CD1c-positive myeloid dendritic cell (primary cell): ENCODE measurements around the gene INO80B.
"Not testable (repeated sequence)": the region's sequence is repeated elsewhere in the genome, so short reads cannot be mapped to it uniquely, and the experiment has no call there.

Source experiments
- DNase-seq: peaks from one replicate; pipeline ENCODE4 v3.0.0-alpha.2; 2016; ENCODE audit errors: extremely low spot score

The INO80B gene

GRCh38 chr2:74448771-74449170 lies 6.1 kb upstream of the INO80B start:
- no peak for DNase-seq

- DNase-seq: no peak
Observed at GRCh38 chr2:74450570-74451190, 4.2 kb upstream of the INO80B start.

DNA sequence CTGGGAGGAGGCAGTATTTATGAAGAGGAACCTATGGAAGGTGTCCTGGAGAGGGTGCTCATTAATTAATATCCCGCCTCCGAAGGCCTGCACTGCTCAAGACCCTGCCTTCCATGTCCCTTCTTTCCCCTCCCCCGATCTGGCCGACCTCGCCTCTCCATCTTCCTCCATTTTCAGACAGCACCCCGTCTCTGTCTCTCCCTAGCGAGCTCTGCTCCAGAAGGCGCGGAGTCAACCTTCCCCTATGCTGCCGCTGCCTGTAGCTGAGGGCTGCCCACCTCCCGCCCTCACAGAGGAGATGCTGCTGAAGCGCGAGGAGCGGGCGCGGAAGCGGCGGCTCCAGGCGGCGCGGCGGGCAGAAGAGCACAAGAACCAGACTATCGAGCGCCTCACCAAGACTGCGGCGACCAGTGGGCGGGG lies 2.3 kb downstream of the INO80B start:
- no peak for DNase-seq

DNA sequence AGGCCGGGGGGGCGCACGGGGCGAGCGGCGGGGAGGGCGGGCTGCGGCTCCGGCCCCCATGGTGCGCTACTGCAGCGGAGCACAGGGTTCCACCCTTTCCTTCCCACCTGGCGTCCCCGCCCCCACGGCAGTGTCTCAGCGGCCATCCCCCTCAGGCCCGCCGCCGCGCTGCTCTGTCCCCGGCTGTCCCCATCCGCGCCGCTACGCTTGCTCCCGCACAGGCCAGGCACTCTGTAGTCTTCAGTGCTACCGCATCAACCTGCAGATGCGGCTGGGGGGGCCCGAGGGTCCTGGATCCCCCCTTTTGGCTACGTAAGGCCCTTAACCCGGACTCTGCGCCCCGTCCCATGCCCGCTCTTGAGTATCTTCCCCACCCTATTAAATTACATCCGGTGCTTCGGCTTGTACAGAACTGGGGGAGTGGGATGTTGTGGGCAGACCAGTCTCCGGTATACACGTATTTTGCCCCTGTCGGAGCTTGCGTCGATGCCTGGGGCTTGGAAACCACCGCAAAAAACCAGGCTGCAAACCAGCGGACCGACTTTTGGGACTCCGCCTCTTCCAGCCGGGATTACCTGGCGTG lies 2.8 kb downstream of the INO80B start:
- peak; percentile 60 for DNase-seq

GRCh38 chr2:74458132-74458937 lies 3.4 kb downstream of the INO80B start, which contains the start of gene WBP1:
Gene WBP1 (plus strand): TSS chr2:74458438. CDS start chr2:74458603, 165 bp downstream.
- peak; percentile 100 for DNase-seq

DNA sequence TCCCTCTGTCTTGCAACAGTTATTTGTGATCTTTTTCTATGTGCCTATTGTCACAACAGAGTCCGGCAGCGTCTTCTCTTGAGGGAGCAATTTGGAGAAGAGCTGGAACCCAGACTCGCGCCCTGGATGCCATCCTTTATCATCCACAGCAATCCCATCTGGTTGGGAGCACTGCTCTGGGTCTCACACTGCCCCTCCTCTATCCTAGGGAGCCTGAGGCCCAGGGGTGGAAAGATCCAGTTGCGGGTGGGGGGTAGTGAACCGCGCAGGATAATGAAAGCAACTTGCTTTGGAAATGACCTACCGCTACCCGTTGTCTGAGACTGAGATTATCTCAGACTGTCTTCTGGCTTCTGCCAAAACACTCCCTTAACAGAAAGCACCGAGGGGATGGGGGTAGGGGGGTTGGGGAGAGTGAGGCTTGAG lies 4.1 kb downstream of the INO80B start:
- DNase-seq: no peak

DNA sequence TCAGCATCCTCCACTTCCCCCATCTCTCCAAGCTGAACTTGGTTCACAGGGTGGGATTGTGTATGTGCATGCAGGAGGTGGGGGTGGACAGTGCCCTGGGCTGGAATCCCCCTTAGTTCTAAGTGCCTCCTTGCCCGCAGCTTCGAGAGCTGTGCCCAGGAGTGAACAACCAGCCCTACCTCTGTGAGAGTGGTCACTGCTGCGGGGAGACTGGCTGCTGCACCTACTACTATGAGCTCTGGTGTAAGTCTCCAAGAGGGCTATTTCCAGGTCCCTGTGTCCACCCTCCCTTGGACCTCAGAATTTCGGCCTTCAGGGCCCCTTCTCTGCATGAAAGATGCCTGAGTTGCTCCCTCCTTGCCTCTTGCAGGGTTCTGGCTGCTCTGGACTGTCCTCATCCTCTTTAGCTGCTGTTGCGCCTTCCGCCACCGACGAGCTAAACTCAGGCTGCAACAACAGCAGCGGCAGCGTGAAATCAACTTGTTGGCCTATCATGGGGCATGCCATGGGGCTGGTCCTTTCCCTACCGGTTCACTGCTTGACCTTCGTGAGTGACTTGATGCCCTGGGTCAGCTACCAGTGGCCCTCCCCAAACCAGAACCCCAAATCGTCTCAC lies 4.7 kb downstream of the INO80B start:
- not testable (repeated sequence) for DNase-seq

DNA sequence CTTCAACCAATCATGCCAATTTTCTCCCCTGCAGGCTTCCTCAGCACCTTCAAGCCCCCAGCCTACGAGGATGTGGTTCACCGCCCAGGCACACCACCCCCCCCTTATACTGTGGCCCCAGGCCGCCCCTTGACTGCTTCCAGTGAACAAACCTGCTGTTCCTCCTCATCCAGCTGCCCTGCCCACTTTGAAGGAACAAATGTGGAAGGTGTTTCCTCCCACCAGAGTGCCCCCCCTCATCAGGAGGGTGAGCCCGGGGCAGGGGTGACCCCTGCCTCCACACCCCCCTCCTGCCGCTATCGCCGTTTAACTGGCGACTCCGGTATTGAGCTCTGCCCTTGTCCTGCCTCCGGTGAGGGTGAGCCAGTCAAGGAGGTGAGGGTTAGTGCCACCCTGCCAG lies 5.3 kb downstream of the INO80B start:
- not testable (repeated sequence) for DNase-seq

DNA sequence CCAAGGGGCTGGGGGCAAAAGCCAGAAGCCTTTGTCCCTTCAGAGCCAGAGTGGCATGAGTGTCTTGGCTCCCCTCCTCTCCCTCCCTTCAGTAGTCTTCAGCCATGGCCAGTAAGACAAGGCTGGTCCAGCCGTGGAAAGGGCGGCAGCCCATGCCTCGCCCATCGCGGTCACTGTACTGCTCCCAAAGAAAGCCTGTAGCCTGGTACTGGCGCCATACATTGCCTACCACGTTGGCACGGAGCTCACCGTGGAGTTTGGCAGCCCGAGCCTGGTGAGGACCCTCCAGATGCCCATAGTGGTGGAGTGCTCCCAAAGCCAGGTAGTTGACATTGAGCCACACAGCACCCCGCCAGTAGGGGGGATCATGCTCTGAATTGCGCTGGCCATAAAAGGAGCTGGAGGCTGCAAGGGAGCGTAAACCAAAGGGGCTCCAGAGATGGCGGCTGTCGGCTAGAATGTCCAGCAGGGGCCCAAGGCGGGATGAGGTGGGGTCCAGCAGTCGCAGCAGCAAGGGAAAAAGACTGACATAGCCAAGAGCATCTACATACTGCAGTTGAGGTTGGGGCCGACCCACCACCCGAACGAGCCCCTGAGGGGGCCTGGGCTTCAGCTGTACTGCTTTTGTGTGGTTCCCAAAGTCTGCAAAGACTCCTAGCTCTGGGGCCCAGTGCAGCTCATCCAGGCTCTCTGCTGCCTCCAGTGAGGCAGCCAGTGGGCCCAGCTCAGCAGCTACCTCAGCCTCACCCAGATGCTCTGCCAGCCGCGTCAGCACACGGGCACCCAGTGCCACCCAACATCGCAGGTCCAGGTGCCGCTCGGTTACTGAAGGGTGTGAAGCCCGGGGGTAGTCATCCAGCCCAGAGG lies 6.5 kb downstream of the INO80B start:
- no peak for DNase-seq

GRCh38 chr2:74462054-74462785 lies 7.3 kb downstream of the INO80B start:
- DNase-seq: no peak

- no peak for DNase-seq
Observed at GRCh38 chr2:74462786-74463105, 7.9 kb downstream of the INO80B start.

- DNase-seq: no peak
Observed at GRCh38 chr2:74464406-74464805, 9.5 kb downstream of the INO80B start.

DNA sequence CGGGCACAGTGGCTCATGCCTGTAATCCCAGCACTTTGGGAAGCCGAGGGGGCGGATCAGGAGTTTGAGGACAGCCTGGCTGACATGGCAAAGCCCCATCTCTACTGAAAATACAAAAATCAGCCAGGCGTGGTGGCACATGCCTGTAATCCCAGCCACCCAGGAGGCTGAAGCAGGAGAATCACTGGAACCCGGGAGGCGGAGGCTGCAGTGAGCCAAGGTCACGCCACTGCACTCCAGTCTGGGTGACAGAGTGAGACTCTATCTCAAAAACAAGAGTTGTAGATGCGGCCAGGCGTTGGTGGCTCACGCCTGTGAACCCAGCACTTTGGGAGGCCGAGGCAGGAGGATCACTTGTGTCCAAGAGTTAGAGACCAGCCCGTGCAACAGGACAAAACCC lies 15.9 kb downstream of the INO80B start:
- DNase-seq: not testable (repeated sequence)

GRCh38 chr2:74471332-74472065 lies 16.6 kb downstream of the INO80B start:
- no peak for DNase-seq

DNA sequence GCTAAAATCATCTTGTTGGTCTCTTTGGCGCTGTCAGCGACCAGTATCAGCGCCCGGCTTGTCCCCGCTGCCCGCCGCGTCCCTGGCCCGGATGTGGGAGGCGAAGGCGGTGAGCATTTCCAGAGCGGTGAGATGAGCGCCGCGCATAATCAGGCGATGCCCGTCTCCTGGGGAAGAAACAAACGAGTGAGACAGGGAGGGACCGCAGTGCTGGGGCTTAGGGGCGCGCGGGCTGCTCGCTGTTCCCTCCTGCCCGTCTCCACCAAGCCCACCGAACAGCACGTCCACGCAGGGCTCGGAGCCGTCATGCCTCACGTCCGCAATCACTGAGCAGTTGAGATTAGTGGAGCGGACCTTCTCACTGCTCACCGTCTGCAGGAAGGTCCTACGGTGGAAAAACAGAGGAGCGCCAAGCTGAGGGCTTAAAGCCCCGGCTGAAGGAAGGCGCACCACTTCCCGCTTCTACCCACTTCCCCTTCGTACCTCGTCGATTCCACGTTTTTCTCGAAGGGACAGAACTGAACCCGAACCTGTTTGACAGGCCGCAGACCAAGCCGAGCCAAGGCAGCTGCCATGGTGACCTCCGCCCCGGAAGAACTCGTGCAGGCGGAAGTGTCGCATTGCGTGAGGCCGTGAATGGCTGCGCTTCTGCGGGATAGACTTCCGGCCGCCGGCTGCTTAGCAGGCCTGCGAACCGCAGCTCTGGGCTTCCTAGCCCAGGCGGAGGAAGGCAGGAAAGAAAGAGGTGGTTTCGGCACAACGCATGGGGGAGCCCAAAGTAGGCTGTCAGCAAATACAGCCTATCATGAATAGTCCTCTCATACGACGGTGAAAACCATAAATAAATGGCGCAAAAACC lies 17.4 kb downstream of the INO80B start, which contains the start of gene MRPL53:
Gene MRPL53 (minus strand): TSS at position 595 of the 859 bp plus-strand sequence. CDS start 20 bp downstream, at position 575.
- peak; percentile 96 for DNase-seq

GRCh38 chr2:74472945-74473258 lies 18.0 kb downstream of the INO80B start:
- no peak for DNase-seq

DNA sequence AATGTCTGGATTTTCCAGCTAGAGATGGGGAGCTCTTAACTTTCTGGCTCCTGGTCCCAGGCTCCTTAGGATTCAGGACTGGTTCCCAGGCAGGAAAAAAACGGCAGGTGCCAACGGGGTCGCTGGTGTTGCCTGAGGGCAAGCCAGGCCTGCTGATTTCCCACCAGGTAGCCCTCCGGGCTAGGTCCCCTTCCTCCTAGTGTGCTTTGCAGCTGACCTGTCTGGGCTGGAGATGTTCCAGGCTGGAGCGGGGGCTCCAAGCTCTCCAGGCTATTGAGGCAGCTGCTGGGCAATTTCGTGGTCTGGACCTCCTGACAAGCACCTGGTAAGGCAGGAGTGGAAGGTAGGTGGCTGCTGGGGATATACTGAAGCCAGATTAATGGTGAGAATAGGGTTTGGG lies 19.6 kb downstream of the INO80B start:
- DNase-seq: no peak

- no peak for DNase-seq
Observed at GRCh38 chr2:74474899-74475298, 20.0 kb downstream of the INO80B start.

- DNase-seq: peak; percentile 72
Observed at GRCh38 chr2:74481431-74481830, 26.5 kb downstream of the INO80B start.
